ENCODE measurements around the gene CEBPZOS. TPM values are rescaled to one million over a fixed set of nuclear protein-coding genes. Genes with fewer than 3 reads are reported as not detected.

CEBPZOS gene
- total and polyA plus RNA-seq, 7 donors = 23.0 to 42.2 (median 36.9) TPM

- H3K36me3 ChIP-seq = peaks cover 13 to 96% (median 41%) of the 10 kb centered on the region in 4 donors
- H3K9me3 ChIP-seq = no peaks in the 10 kb centered on the region
- H3K27ac ChIP-seq = peak overlapping the region in 1 of 4 donors; percentile 1
Measured at GRCh38 chr2:37250869-37251740, 54.8 kb downstream of the CEBPZOS start.

More at GRCh38 chr2:37250869-37251740, 54.8 kb downstream of the CEBPZOS start:
- H3K4me3 ChIP-seq = no peak overlapping the region
- no peaks in the 10 kb centered on the region for H3K27me3 ChIP-seq
- WGBS, 2 donors = 86% methylated on average over 5 of the region's 5 CpGs
- intact Hi-C loops (cut with DNase I) = no loop called here
- DNase-seq = no peak
- TF ChIP-seq POLR2AphosphoS5 (IDR thresholded peaks at IDR 0.05) (no peak), EP300 (IDR thresholded peaks at IDR 0.05) (no peak), POLR2A (IDR thresholded peaks at IDR 0.05) (no peak)
- TF ChIP-seq, protein P1, sequence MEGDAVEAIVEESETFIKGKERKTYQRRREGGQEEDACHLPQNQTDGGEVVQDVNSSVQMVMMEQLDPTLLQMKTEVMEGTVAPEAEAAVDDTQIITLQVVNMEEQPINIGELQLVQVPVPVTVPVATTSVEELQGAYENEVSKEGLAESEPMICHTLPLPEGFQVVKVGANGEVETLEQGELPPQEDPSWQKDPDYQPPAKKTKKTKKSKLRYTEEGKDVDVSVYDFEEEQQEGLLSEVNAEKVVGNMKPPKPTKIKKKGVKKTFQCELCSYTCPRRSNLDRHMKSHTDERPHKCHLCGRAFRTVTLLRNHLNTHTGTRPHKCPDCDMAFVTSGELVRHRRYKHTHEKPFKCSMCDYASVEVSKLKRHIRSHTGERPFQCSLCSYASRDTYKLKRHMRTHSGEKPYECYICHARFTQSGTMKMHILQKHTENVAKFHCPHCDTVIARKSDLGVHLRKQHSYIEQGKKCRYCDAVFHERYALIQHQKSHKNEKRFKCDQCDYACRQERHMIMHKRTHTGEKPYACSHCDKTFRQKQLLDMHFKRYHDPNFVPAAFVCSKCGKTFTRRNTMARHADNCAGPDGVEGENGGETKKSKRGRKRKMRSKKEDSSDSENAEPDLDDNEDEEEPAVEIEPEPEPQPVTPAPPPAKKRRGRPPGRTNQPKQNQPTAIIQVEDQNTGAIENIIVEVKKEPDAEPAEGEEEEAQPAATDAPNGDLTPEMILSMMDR (IDR thresholded peaks at IDR 0.05) = no peak
- H3K4me1 ChIP-seq = no peaks in the 10 kb centered on the region

Other genes starting within 250 kb of the CEBPZOS start
- gene STRN, start 230.0 kb upstream of the CEBPZOS start, total RNA-seq = 10 to 100 TPM; 14.9 to 20.9 (median 19.6) TPM
- 1 to 10 TPM; 7.8 to 8.8 (median 8.5) TPM for gene STRN, start 230.0 kb upstream of the CEBPZOS start, polyA plus RNA-seq
- 10 to 100 TPM; 16.6 to 24.7 (median 22.2) TPM for gene HEATR5B, start 112.1 kb upstream of the CEBPZOS start, total RNA-seq
- 1 to 10 TPM; 3.0 to 8.7 (median 3.7) TPM for gene HEATR5B, start 112.1 kb upstream of the CEBPZOS start, polyA plus RNA-seq
- 10 to 100 TPM in 2 of 4 donors, 1 to 10 TPM in 2; 4.7 to 11.8 (median 7.8) TPM for gene GPATCH11, start 112.0 kb upstream of the CEBPZOS start, total RNA-seq
- 1 to 10 TPM; 3.7 to 6.2 (median 4.8) TPM for gene GPATCH11, start 112.0 kb upstream of the CEBPZOS start, polyA plus RNA-seq
- 10 to 100 TPM; 26.9 to 38.5 (median 34.2) TPM for gene EIF2AK2, start 39.5 kb upstream of the CEBPZOS start, total RNA-seq
- 10 to 100 TPM in 1 of 3 donors, 1 to 10 TPM in 2; 4.8 to 15.5 (median 8.8) TPM for gene EIF2AK2, start 39.5 kb upstream of the CEBPZOS start, polyA plus RNA-seq
- not detected for gene SULT6B1, start 7.8 kb upstream of the CEBPZOS start, total RNA-seq
- not detected for gene SULT6B1, start 7.8 kb upstream of the CEBPZOS start, polyA plus RNA-seq
- gene CEBPZ, start 35.1 kb downstream of the CEBPZOS start, total RNA-seq = 10 to 100 TPM; 38.8 to 54.2 (median 42.8) TPM
- 10 to 100 TPM; 30.7 to 47.4 (median 41.5) TPM for gene CEBPZ, start 35.1 kb downstream of the CEBPZOS start, polyA plus RNA-seq
- gene NDUFAF7, start 35.2 kb downstream of the CEBPZOS start, total RNA-seq = 10 to 100 TPM; 26.7 to 35.0 (median 28.3) TPM
- gene NDUFAF7, start 35.2 kb downstream of the CEBPZOS start, polyA plus RNA-seq = 10 to 100 TPM in 1 of 3 donors, 1 to 10 TPM in 2; 6.7 to 10.3 (median 7.2) TPM
- 10 to 100 TPM; 53.9 to 78.8 (median 71.9) TPM for gene PRKD3, start 128.3 kb downstream of the CEBPZOS start, total RNA-seq
- 10 to 100 TPM in 1 of 3 donors, 1 to 10 TPM in 2; 4.4 to 11.0 (median 6.0) TPM for gene PRKD3, start 128.3 kb downstream of the CEBPZOS start, polyA plus RNA-seq
- gene QPCT, start 148.1 kb downstream of the CEBPZOS start, total RNA-seq = 10 to 100 TPM; 65.8 to 94.9 (median 75.0) TPM
- 1 to 10 TPM; 1.2 to 5.9 (median 2.5) TPM for gene QPCT, start 148.1 kb downstream of the CEBPZOS start, polyA plus RNA-seq

Measured in sigmoid colon (tissue), 7 donors.